HCT116 (cell line): ENCODE results near the gene DDX39B. TPM values are rescaled to one million over a fixed set of nuclear protein-coding genes. Genes with fewer than 3 reads are reported as not detected.

Experiments used
- ATAC-seq: fragments of 200-7000 bp; cut with Tn5 transposase; 2 replicates; pipeline ENCODE4 v1.9.1; 2020; ENCODE audit warnings: mild to moderate bottlenecking, moderate library complexity
- BruUV-seq: library from RNA; stranded (reverse); fragments of 400-500 nt; replicated peaks from 2 replicates; lab custom pipeline; 2021; lab: Mats Ljungman, UMichigan
- CTCF ChIA-PET: fragments of 300-600 bp; sonication (Branson Sonifier 250); formaldehyde crosslinking; loops from one replicate; lab custom pipeline; 2021; ENCODE audit warnings: antibody characterized with exemption; lab: Charles Lee
- POLR2A ChIA-PET: fragments of 300-600, 350-600 bp; sonication (Branson Sonifier 250); formaldehyde crosslinking; loops from one replicate; lab custom pipeline; 2021; ENCODE audit warnings: antibody characterized with exemption; lab: Charles Lee
- RAD21 ChIA-PET, 2 experiments: fragments of 300-600 bp; sonication (Branson Sonifier 250); formaldehyde crosslinking; loops; one replicate each; lab custom pipeline; 2023; ENCODE audit warnings: low total read pairs in 2 of 2; ENCODE audit not compliant: uncharacterized antibody in 2 of 2, unreplicated experiment in 2 of 2, low non-redundant PET in 1 of 2; lab: Charles Lee
- DNase-seq: peaks from one replicate; pipeline ENCODE4 v3.0.0-alpha.2; 2010; ENCODE audit warnings: low read depth, low spot score
- H2AFZ ChIP-seq: fragments of 200-600 bp; shearing (Covaris generic), sonication (generic); 2 replicates; pipeline ENCODE4 v1.6.1; 2017; ENCODE audit warnings: low read depth, mixed run types, mixed read lengths, antibody characterized with exemption, low read length; ENCODE audit not compliant: poor library complexity, severe bottlenecking
- H3K27ac ChIP-seq: 2 replicates; pipeline ENCODE4 v1.5.1; 2012; ENCODE audit warnings: low read depth, low read length
- H3K27me3 ChIP-seq: fragments of 200-600 bp; sonication (generic); 2 replicates; pipeline ENCODE4 v1.6.1; 2016; ENCODE audit warnings: mixed run types, low read length, mixed read lengths; ENCODE audit not compliant: insufficient read depth
- H3K36me3 ChIP-seq, 2 experiments: fragments of 200-500 bp in 1 of 2; fragments of 200-600 bp in 1 of 2; sonication (Bioruptor generic) in 1 of 2; sonication (generic) in 1 of 2; 2 replicates each; pipeline versions ENCODE4 v1.5.1 to v1.6.1; 2014 to 2016; ENCODE audit warnings: low read length in 2 of 2, inconsistent platforms in 1 of 2, mixed read lengths in 1 of 2, mixed run types in 1 of 2; ENCODE audit not compliant: insufficient read depth in 2 of 2, control insufficient read depth in 1 of 2
- H3K4me1 ChIP-seq, 2 experiments: fragments of 200-600 bp in 1 of 2; sonication (generic) in 1 of 2; 2 replicates each; pipeline versions ENCODE4 v1.5.1 to v1.6.1; 2012 to 2017; ENCODE audit warnings: low read length in 2 of 2, inconsistent platforms in 1 of 2, mild to moderate bottlenecking in 1 of 2, mixed read lengths in 1 of 2, mixed run types in 1 of 2, moderate library complexity in 1 of 2; ENCODE audit not compliant: insufficient read depth in 2 of 2, control insufficient read depth in 1 of 2
- H3K4me2 ChIP-seq: fragments of 200-600 bp; sonication (generic); 2 replicates; pipeline ENCODE4 v1.6.1; 2017; ENCODE audit warnings: mixed run types, low read length, mixed read lengths
- H3K4me3 ChIP-seq, 2 experiments: fragments of 200-600 bp in 1 of 2; sonication (generic) in 1 of 2; replicated peaks in 1 of 2; 2 replicates each; pipeline ENCODE4 v1.5.1; 2011 to 2016; ENCODE audit warnings: low read length in 2 of 2, control low read depth in 1 of 2, low read depth in 1 of 2, mild to moderate bottlenecking in 1 of 2, mixed read lengths in 1 of 2, mixed run types in 1 of 2
- H3K79me2 ChIP-seq: fragments of 200-600 bp; sonication (generic); 2 replicates; pipeline ENCODE4 v1.6.1; 2017; ENCODE audit warnings: mild to moderate bottlenecking, mixed run types, low read length, moderate library complexity, mixed read lengths; ENCODE audit not compliant: insufficient read depth
- H3K9ac ChIP-seq: fragments of 200-600 bp; sonication (generic); 2 replicates; pipeline ENCODE4 v1.6.1; 2016; ENCODE audit warnings: low read length, mixed read lengths
- H3K9me2 ChIP-seq: fragments of 200-600 bp; sonication (generic), shearing (Covaris generic); 2 replicates; pipeline ENCODE4 v1.6.1; 2017; ENCODE audit warnings: mixed run types, mild to moderate bottlenecking, moderate library complexity; ENCODE audit not compliant: insufficient read depth
- H3K9me3 ChIP-seq, 2 experiments: fragments of 200-500 bp in 1 of 2; fragments of 200-600 bp in 1 of 2; sonication (Bioruptor generic) in 1 of 2; sonication (generic) in 1 of 2; 2 replicates each; pipeline ENCODE4 v1.6.1; 2014 to 2017; ENCODE audit warnings: low read length in 2 of 2, mixed read lengths in 2 of 2, inconsistent platforms in 1 of 2, low read depth in 1 of 2, mild to moderate bottlenecking in 1 of 2, mixed run types in 1 of 2, moderate library complexity in 1 of 2; ENCODE audit not compliant: control insufficient read depth in 1 of 2, insufficient read depth in 1 of 2
- H4K20me1 ChIP-seq: fragments of 200-600 bp; sonication (generic), shearing (Covaris generic); 2 replicates; pipeline ENCODE4 v1.6.1; 2017; ENCODE audit warnings: mixed run types, mild to moderate bottlenecking, moderate library complexity; ENCODE audit not compliant: insufficient read depth
- CBX3 ChIP-seq: IDR thresholded peaks from 2 replicates; pipeline ENCODE4 v1.6.1; 2012; ENCODE audit warnings: low read depth
- CEBPB ChIP-seq: IDR thresholded peaks from 2 replicates; pipeline ENCODE4 v1.6.1; 2012; ENCODE audit warnings: low read depth
- EGR1 ChIP-seq: IDR thresholded peaks from 2 replicates; pipeline ENCODE4 v1.6.1; 2012; ENCODE audit warnings: low read depth
- ELF1 ChIP-seq: IDR thresholded peaks from 2 replicates; pipeline ENCODE4 v1.6.1; 2012; ENCODE audit warnings: low read depth, borderline replicate concordance
- EZH2phosphoT487 ChIP-seq: fragments of 200-600 bp; IDR thresholded peaks from 2 replicates; pipeline ENCODE4 v1.6.1; 2018; ENCODE audit warnings: antibody characterized with exemption, borderline replicate concordance
- FOSL1 ChIP-seq: IDR thresholded peaks from 2 replicates; pipeline ENCODE4 v1.6.1; 2012; ENCODE audit warnings: low read depth
- POLR2AphosphoS5 ChIP-seq: IDR thresholded peaks from 2 replicates; pipeline ENCODE4 v1.6.1; 2011; ENCODE audit warnings: mild to moderate bottlenecking, low read depth, low read length, moderate library complexity
- RAD21 ChIP-seq: IDR thresholded peaks from 2 replicates; pipeline ENCODE4 v1.6.1; 2012; ENCODE audit warnings: low read depth, mild to moderate bottlenecking
- SP1 ChIP-seq: IDR thresholded peaks from 2 replicates; pipeline ENCODE4 v1.6.1; 2012; ENCODE audit warnings: low read depth
- SRF ChIP-seq: IDR thresholded peaks from 2 replicates; pipeline ENCODE4 v1.6.1; 2012; ENCODE audit warnings: low read depth
- TCF7L2 ChIP-seq: IDR thresholded peaks from 2 replicates; pipeline ENCODE4 v1.7.0; 2011; ENCODE audit warnings: borderline replicate concordance, inconsistent platforms; ENCODE audit not compliant: insufficient read depth, insufficient read length; ENCODE audit errors: extremely low read depth
- YY1 ChIP-seq: IDR thresholded peaks from 2 replicates; pipeline ENCODE4 v1.6.1; 2011; ENCODE audit warnings: low read length, low read depth, moderate library complexity, mild to moderate bottlenecking; ENCODE audit not compliant: insufficient replicate concordance; ENCODE audit errors: extremely low read depth
- ZFX ChIP-seq: fragments of 450-650 bp; IDR thresholded peaks from 2 replicates; pipeline ENCODE4 v1.6.1; 2017
- ZNF274 ChIP-seq: fragments of 200-500 bp; sonication (Bioruptor generic); IDR thresholded peaks from 2 replicates; pipeline ENCODE4 v1.6.1; 2014; ENCODE audit warnings: mild to moderate bottlenecking, low read depth, low read length, inconsistent platforms
- intact Hi-C: fragments of 100-400 bp; cut with micrococcal nuclease; formaldehyde crosslinking; loops from 2 replicates; pipeline ENCODE4 v1.10.0; 2022
- total RNA-seq: library from RNA; stranded (reverse); gene quantifications from one replicate; pipeline ENCODE4 v1.2.1, GENCODE V29; 2021; ENCODE audit not compliant: unreplicated experiment
- TF ChIP-seq, protein P1 (sequence below): IDR thresholded peaks from 2 replicates; pipeline ENCODE4 v1.6.1; 2011; ENCODE audit warnings: mild to moderate bottlenecking, low read length, moderate library complexity; ENCODE audit not compliant: insufficient replicate concordance; ENCODE audit errors: extremely low read depth
- TF ChIP-seq, protein P2 (sequence below), 3 experiments: fragments of 200-600 bp in 1 of 3; sonication (generic) in 1 of 3; IDR thresholded peaks in 2 of 3; conservative IDR thresholded peaks in 1 of 3; 2 replicates each; pipeline ENCODE4 v1.5.1; 2012 to 2017; ENCODE audit warnings: low read depth in 2 of 3, low read length in 2 of 3, antibody characterized with exemption in 1 of 3, borderline replicate concordance in 1 of 3, control low read depth in 1 of 3, mild to moderate bottlenecking in 1 of 3, mixed read lengths in 1 of 3, mixed run types in 1 of 3, moderate library complexity in 1 of 3; ENCODE audit not compliant: insufficient read depth in 1 of 3
- TF ChIP-seq, protein P3 (sequence below): IDR thresholded peaks from 2 replicates; pipeline ENCODE4 v1.6.1; 2012
- TF ChIP-seq, protein P4 (sequence below): IDR thresholded peaks from 2 replicates; pipeline ENCODE4 v1.6.1; 2012
- TF ChIP-seq, protein P5 (sequence below): IDR thresholded peaks from 2 replicates; pipeline ENCODE4 v1.6.1; 2012; ENCODE audit warnings: low read depth

DDX39B gene
- total RNA-seq, 1 experiment from 2014 or later: 545 TPM

DNA sequence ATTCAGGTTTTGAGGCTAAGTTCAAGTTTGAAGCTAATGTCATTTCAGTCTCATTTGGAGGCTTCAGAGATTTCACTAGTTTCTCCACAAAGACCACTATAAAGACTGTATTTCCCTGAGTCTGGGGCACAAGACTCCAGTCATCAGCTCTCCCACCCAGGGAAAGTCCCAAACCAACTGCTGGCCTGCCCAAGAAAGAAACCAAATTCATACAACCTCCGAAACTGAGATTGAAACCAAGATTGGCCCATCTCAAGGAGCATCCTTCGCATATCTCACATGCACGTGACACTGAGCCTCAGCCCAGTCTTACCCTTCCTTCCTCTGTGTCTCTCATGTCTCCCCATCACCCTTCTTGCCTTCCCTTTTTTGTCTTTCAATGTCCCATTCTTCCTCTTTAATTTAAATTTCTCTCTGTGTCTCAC is 26.7 kb upstream of the DDX39B start:
- Histone ChIP-seq H3K27ac (no peak overlapping the region), H2AFZ (no peak overlapping the region), H3K4me2 (no peak overlapping the region), H3K79me2 (no peaks in the 10 kb centered on the region), H3K9me3 (no peaks in the 10 kb centered on the region), H3K36me3 (no peaks in the 10 kb centered on the region), H3K4me1 (0 out of 4 replicates have a peak, but pooled peaks cover 0 to under 1% of the 10 kb centered on the region in 2 experiments), H3K27me3 (no peaks in the 10 kb centered on the region), H3K9me2 (no peaks in the 10 kb centered on the region), H3K9ac (no peak overlapping the region), H4K20me1 (no peaks in the 10 kb centered on the region), H3K4me3 (no peak overlapping the region)
- ChIA-PET RAD21 (no interaction called here), POLR2A (interaction anchor here (1.2 kb wide), 1 partner anchor 25 kb away, joined by 3 read pairs; the partner anchor contains the start of gene NCR3), CTCF (interaction anchor here (1.7 kb wide), 1 partner anchor 12 kb away, joined by 6 read pairs; no protein-coding TSS in a partner anchor)
- DNase-seq: no peak
- ATAC-seq: no peak
- TF ChIP-seq EGR1: no peak
- no peak for TF ChIP-seq FOSL1
- TF ChIP-seq, protein P1, sequence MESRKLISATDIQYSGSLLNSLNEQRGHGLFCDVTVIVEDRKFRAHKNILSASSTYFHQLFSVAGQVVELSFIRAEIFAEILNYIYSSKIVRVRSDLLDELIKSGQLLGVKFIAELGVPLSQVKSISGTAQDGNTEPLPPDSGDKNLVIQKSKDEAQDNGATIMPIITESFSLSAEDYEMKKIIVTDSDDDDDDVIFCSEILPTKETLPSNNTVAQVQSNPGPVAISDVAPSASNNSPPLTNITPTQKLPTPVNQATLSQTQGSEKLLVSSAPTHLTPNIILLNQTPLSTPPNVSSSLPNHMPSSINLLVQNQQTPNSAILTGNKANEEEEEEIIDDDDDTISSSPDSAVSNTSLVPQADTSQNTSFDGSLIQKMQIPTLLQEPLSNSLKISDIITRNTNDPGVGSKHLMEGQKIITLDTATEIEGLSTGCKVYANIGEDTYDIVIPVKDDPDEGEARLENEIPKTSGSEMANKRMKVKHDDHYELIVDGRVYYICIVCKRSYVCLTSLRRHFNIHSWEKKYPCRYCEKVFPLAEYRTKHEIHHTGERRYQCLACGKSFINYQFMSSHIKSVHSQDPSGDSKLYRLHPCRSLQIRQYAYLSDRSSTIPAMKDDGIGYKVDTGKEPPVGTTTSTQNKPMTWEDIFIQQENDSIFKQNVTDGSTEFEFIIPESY: no peak
- TF ChIP-seq, protein P2, sequence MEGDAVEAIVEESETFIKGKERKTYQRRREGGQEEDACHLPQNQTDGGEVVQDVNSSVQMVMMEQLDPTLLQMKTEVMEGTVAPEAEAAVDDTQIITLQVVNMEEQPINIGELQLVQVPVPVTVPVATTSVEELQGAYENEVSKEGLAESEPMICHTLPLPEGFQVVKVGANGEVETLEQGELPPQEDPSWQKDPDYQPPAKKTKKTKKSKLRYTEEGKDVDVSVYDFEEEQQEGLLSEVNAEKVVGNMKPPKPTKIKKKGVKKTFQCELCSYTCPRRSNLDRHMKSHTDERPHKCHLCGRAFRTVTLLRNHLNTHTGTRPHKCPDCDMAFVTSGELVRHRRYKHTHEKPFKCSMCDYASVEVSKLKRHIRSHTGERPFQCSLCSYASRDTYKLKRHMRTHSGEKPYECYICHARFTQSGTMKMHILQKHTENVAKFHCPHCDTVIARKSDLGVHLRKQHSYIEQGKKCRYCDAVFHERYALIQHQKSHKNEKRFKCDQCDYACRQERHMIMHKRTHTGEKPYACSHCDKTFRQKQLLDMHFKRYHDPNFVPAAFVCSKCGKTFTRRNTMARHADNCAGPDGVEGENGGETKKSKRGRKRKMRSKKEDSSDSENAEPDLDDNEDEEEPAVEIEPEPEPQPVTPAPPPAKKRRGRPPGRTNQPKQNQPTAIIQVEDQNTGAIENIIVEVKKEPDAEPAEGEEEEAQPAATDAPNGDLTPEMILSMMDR (IDR thresholded peaks at IDR 0.05 in 2 of 3, conservative IDR thresholded peaks at IDR 0.05 in 1 of 3; ENCODE audit: borderline replicate concordance in 1 of 3, insufficient read depth in 1 of 3, low read depth in 2 of 3, low read length in 2 of 3): no peak
- TF ChIP-seq ELF1: no peak
- no peak for TF ChIP-seq YY1
- TF ChIP-seq, protein P3, sequence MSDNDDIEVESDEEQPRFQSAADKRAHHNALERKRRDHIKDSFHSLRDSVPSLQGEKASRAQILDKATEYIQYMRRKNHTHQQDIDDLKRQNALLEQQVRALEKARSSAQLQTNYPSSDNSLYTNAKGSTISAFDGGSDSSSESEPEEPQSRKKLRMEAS: no peak
- no peak for TF ChIP-seq SP1
- TF ChIP-seq SRF: no peak
- TF ChIP-seq ZNF274: no peak
- TF ChIP-seq, protein P4, sequence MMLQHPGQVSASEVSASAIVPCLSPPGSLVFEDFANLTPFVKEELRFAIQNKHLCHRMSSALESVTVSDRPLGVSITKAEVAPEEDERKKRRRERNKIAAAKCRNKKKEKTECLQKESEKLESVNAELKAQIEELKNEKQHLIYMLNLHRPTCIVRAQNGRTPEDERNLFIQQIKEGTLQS: no peak
- TF ChIP-seq EZH2phosphoT487: no peak
- TF ChIP-seq CBX3: no peak
- TF ChIP-seq TCF7L2: no peak
- TF ChIP-seq ZFX: no peak
- no peak for TF ChIP-seq RAD21
- TF ChIP-seq, protein P5, sequence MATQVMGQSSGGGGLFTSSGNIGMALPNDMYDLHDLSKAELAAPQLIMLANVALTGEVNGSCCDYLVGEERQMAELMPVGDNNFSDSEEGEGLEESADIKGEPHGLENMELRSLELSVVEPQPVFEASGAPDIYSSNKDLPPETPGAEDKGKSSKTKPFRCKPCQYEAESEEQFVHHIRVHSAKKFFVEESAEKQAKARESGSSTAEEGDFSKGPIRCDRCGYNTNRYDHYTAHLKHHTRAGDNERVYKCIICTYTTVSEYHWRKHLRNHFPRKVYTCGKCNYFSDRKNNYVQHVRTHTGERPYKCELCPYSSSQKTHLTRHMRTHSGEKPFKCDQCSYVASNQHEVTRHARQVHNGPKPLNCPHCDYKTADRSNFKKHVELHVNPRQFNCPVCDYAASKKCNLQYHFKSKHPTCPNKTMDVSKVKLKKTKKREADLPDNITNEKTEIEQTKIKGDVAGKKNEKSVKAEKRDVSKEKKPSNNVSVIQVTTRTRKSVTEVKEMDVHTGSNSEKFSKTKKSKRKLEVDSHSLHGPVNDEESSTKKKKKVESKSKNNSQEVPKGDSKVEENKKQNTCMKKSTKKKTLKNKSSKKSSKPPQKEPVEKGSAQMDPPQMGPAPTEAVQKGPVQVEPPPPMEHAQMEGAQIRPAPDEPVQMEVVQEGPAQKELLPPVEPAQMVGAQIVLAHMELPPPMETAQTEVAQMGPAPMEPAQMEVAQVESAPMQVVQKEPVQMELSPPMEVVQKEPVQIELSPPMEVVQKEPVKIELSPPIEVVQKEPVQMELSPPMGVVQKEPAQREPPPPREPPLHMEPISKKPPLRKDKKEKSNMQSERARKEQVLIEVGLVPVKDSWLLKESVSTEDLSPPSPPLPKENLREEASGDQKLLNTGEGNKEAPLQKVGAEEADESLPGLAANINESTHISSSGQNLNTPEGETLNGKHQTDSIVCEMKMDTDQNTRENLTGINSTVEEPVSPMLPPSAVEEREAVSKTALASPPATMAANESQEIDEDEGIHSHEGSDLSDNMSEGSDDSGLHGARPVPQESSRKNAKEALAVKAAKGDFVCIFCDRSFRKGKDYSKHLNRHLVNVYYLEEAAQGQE: no peak
- TF ChIP-seq POLR2AphosphoS5: no peak
- no peak for TF ChIP-seq CEBPB
- intact Hi-C loops: no loop called here
- BruUV-seq: no TSS peak
